Hematopoietic multipotent progenitor cell treated with erythropoietin and hydrocortisone succinate and interleukin-3 and kit ligand, for 17 days (in vitro differentiated cells): ENCODE measurements around the gene ZNF410.

Experiments used
- DNase-seq: peaks from one replicate; pipeline ENCODE4 v3.0.0-alpha.2; 2015; ENCODE audit warnings: low spot score

Gene ZNF410

GRCh38 chr14:73955674-73956073, 69.0 kb downstream of the ZNF410 start:
- DNase-seq: no peak

DNA sequence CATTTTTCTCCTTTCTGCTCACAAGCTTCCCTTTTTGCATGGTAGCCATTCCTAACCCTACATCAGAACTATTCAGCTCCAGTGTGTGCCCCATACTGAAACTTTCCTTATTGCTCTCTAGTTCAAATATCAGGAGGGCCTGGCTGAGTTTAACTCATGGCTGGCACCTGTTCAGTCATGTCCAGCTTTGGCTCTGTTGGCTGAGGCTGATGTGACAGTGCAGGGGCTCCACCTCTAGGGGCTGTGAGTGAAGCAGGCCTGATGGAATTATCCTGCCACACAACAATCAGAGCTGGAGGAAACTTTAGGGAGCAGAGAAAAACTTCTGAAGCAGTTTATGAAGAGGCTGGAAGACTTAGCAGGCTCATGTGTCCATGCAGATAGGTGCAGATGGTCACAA, 71.9 kb downstream of the ZNF410 start:
- DNase-seq: no peak

GRCh38 chr14:73961192-73961591, 74.5 kb downstream of the ZNF410 start:
- no peak for DNase-seq

- DNase-seq: no peak
Measured at GRCh38 chr14:73965216-73965615, 78.6 kb downstream of the ZNF410 start.

DNA sequence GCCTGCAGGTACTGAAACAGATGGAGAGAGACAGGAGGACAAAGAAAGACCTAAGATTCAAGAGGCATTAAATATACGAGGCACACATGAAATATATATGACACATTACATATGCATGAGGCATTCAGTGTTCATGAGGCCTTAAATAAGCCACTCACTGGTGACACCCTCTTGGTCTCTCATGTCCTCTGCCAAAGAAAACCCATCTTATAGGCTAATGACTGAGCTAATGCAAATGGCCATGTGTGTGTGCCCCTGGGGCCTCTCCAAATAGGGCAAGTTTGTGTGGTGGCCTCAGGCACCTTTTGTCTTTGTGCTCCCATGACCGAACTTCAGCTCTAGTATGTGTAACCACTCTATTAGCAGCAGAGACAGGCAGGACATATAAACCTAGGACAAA, 82.2 kb downstream of the ZNF410 start:
- DNase-seq: no peak

- DNase-seq: peak; percentile 26
Measured at GRCh38 chr14:73973497-73973896, 86.8 kb downstream of the ZNF410 start.

DNA sequence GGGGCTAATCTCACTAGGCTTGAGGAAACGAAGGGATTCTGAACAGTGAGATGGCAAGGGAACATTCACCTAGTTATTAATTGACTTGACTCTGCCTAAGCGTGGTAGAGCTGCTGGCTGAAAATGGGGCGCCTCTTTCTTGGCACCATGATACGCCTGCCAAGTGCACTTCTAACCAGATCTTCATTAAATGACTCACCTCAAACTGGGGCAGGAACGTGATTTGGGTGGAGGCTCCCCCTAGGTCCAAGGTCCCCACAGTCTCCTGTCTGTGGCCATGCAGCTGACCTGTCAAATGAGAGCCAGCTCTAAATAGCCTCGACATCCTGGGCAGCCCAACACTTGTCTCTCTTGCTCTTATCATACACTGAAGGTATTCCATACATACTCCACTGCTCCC, 89.5 kb downstream of the ZNF410 start:
- no peak for DNase-seq

DNA sequence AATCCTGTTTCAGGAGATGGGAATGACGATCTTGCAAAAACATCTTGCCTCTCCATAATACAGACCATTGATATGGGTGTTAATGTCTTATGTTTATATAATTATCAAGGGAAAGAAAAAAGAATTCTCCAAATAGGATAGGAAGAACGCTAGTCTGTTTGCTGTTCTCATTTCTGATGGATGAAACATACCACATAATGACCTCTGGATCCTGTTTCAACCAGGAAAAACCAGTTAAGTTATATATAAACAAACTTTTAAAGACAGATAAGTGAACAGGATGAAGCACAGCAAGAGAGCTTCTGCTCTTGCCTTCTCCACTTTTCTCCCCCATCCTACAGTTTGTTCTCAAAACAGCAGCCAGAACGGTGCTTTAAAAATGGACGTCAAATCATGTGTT, 91.2 kb downstream of the ZNF410 start:
- DNase-seq: no peak
